Measurements from ENCODE around the gene PIK3R1. TPM values are rescaled to one million over a fixed set of nuclear protein-coding genes. Genes with fewer than 3 reads are reported as not detected.
A peak's percentile ranks its signal among the peaks of the same experiment; 100 is the strongest.

Gene PIK3R1
- total RNA-seq (2014; rRNA removed; shearing (Covaris generic)) = 60.0 and 64.6 TPM in 2 replicates
- polyA plus RNA-seq (2015; cell fraction: cytosol; rRNA removed) = 17.5 and 22.0 TPM in 2 replicates
- polyA plus RNA-seq (2015; cell fraction: nucleus; rRNA removed) = 36.6 and 58.0 TPM in 2 replicates

GRCh38 chr5:68215208-68215897, at the start of gene PIK3R1:
TSS of gene PIK3R1 (plus strand) at chr5:68215756. CDS start at chr5:68226676, 10,920 bp downstream.
- DNase-seq (ENCODE audit: low read depth, low spot score) = peak; percentile 93
- in situ Hi-C loops (cut with HindIII; ENCODE audit: low pct_unique_long_range_greater_than_20kb, low sequenced_read_pairs) = no loop called here

DNA sequence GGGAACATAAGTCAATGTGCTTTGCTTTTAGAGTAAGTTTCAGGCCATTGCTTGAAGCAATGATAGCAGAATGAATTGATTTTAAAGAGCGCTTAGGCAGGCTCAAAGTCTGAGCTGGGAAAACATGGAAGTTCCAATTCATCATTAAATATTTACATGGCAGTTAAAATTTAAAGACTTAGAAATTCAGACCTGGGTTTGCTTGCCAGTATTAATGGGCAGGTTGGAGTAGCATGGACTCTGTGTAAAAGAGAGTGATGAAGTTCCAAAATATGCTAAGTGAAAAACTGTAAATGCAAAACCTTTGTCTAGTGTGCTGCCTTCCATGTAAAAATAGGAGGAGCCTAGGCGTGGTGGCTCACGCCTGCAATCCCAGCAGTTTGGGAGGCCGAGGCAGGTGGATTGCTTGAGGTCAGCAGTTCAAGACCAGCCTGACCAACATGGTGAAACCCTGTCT, 48.3 kb upstream of the PIK3R1 start:
- in situ Hi-C loops (cut with HindIII; ENCODE audit: low pct_unique_long_range_greater_than_20kb, low sequenced_read_pairs) = no loop called here
- DNase-seq (ENCODE audit: low read depth, low spot score) = no peak

DNA sequence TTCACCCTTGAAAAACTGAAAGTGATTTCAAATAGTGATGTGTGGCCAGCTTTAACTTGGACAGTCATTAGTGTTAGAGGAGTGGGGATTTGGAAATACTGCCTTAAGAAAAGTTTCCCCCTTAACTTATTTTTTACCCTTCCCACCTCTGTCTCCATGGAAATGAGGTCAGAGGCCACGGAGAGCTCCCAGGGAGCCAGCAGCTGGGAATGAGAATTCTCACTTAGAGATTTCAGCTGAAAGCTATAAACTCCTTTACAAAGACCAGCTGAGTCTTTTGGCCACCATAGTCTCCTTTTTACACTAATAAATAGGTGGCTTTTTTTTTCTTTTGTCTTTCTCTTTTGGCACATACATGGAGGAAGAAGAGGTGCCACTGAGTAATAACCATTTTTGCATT, 45.7 kb upstream of the PIK3R1 start:
- in situ Hi-C loops (cut with HindIII; ENCODE audit: low pct_unique_long_range_greater_than_20kb, low sequenced_read_pairs) = no loop called here
- DNase-seq (ENCODE audit: low read depth, low spot score) = no peak

DNA sequence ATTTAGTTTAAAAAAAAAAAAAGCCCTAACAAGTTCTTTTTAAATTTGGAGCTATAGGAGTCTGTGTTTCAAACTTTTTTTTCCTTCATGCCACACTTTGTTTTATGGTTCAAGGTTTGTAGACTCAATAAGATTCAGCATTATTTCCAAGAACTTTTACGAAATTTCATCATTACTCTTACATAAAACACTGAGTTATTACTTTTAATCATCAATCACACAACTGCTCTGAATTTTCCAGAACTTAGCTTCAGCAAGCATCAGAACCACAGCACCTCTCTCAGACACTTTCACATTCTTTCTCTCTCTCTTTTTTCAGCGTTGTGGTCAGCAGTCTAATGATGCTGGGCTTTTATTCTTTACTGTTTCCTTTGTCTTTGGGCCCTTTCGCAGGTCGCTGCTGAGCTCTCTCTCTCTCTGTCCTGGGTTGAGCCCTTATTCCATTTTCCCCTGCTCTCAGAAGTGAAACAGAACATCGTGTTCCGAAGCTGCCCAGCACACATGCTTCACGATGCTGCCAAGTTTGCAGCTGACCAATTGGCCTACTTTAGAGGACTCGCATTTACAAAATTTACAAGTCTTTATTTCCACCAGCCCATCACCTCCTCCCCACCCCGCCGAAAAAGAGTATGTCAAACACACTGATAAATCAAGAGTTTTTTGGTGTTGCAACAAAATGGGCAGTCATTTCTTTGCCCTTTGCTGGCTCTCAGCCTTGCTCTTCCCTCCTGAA, 44.6 kb upstream of the PIK3R1 start:
- no peak for DNase-seq (ENCODE audit: low read depth, low spot score)
- in situ Hi-C loops (cut with HindIII; ENCODE audit: low pct_unique_long_range_greater_than_20kb, low sequenced_read_pairs) = no loop called here

DNA sequence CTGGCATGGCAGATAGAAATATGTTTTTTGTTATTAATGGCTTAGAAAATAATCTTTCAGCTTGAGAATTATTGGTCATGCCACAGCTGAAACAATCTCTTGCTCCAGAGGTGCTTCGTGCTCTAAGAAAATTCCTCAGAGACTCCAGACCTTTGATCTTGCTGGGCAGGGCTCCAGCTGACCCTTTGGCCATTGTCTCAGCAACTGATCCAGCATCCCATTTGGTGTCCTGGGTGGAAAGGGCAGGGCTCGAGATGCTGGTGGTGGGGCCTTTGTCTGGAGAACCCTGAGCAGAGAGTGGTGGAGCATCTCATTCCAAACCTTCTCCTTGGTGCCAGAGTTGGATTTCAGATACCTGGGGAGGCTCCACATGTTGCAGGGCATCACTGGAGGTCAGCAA, 43.2 kb upstream of the PIK3R1 start:
- no peak for DNase-seq (ENCODE audit: low read depth, low spot score)
- in situ Hi-C loops (cut with HindIII; ENCODE audit: low pct_unique_long_range_greater_than_20kb, low sequenced_read_pairs) = no loop called here

- no peak for DNase-seq (ENCODE audit: low read depth, low spot score)
- in situ Hi-C loops (cut with HindIII; ENCODE audit: low pct_unique_long_range_greater_than_20kb, low sequenced_read_pairs) = no loop called here
Observed at GRCh38 chr5:68173007-68173406, 42.5 kb upstream of the PIK3R1 start.

DNA sequence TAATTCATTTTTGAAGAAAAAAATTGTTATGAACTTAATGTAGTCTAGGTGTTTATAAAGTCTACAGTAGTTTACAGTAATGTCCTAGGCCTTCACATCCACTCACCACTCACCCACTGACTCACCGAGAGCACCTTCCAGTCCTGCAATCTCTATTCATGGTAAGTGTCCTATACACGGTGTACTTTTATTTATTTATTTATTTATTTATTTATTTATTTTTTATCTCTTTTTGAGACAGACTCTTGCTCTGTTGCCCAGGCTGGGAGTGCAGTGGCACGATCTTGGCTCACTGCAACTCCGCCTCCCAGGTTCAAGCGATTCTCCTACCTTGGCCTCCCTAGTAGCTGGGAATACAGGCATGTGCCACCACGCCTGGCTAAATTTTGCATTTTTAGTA, 39.3 kb upstream of the PIK3R1 start:
- in situ Hi-C loops (cut with HindIII; ENCODE audit: low pct_unique_long_range_greater_than_20kb, low sequenced_read_pairs) = no loop called here
- DNase-seq (ENCODE audit: low read depth, low spot score) = no peak

GRCh38 chr5:68176802-68177479, 38.6 kb upstream of the PIK3R1 start:
- in situ Hi-C loops (cut with HindIII; ENCODE audit: low pct_unique_long_range_greater_than_20kb, low sequenced_read_pairs) = no loop called here
- no peak for DNase-seq (ENCODE audit: low read depth, low spot score)

DNA sequence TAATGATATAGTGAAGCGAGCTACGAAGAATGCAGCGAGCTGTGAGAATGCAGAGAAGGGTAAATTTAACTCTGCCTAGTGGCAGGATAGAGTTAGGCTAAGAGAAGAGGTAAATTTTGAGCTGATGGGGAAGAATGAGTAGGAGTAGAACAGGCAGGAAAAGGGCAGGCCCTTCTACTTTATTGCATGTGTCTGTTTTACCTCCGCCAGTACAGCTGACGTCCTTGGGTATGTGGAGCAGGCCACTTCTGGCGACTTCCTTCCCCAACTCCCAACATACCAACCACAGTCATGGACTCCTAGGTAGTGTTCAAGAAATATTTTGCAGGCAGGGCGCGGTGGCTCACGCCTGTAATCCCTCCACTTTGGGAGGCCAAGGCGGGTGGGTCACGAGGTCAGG, 37.9 kb upstream of the PIK3R1 start:
- in situ Hi-C loops (cut with HindIII; ENCODE audit: low pct_unique_long_range_greater_than_20kb, low sequenced_read_pairs) = no loop called here
- no peak for DNase-seq (ENCODE audit: low read depth, low spot score)

DNA sequence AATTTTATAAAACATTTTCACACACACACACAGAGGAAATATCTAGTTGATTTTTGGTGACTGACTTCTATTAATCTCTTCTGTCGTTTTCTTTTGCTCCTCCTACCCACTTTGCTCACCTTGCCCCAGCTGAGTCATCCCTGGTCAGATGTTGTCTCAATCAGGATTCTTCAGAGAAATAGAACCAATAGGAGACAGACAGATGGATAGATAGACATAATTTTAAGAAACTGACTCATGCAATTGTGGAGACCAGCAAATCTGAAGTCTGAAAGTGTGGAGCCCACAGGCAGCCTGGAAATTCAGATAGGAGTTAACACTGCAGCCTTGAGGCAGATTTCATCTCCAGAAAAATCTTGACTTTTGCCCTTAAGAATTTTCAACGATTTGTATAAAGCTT, 37.0 kb upstream of the PIK3R1 start:
- no peak for DNase-seq (ENCODE audit: low read depth, low spot score)
- in situ Hi-C loops (cut with HindIII; ENCODE audit: low pct_unique_long_range_greater_than_20kb, low sequenced_read_pairs) = no loop called here

GRCh38 chr5:68180121-68181038, 35.2 kb upstream of the PIK3R1 start:
- in situ Hi-C loops (cut with HindIII; ENCODE audit: low pct_unique_long_range_greater_than_20kb, low sequenced_read_pairs) = no loop called here
- no peak for DNase-seq (ENCODE audit: low read depth, low spot score)

GRCh38 chr5:68181039-68181599, 34.4 kb upstream of the PIK3R1 start:
- in situ Hi-C loops (cut with HindIII; ENCODE audit: low pct_unique_long_range_greater_than_20kb, low sequenced_read_pairs) = no loop called here
- no peak for DNase-seq (ENCODE audit: low read depth, low spot score)

DNA sequence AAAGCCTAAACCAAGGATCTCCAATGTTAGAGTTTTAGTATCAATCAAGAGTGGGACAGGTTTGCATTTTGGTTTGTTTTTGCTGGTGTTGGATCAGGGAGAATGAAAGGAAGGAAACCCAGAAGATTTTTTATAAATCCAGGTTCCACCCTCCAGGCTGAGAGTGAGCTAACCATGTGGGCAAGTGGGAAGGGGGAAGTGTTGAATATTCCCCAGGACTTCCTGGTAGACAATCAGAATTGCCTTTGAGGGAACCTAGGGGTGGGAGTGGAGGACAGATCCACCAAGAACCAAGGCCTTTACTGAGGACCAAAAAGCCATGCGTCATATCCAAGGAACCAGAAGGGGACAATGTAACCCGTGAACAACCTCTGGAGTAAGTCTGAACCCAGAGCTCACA, 33.5 kb upstream of the PIK3R1 start:
- DNase-seq (ENCODE audit: low read depth, low spot score) = no peak
- in situ Hi-C loops (cut with HindIII; ENCODE audit: low pct_unique_long_range_greater_than_20kb, low sequenced_read_pairs) = no loop called here

GRCh38 chr5:68182534-68182933, 33.0 kb upstream of the PIK3R1 start:
- in situ Hi-C loops (cut with HindIII; ENCODE audit: low pct_unique_long_range_greater_than_20kb, low sequenced_read_pairs) = no loop called here
- DNase-seq (ENCODE audit: low read depth, low spot score) = no peak

GRCh38 chr5:68187268-68188055, 28.1 kb upstream of the PIK3R1 start:
- in situ Hi-C loops (cut with HindIII; ENCODE audit: low pct_unique_long_range_greater_than_20kb, low sequenced_read_pairs) = no loop called here

DNA sequence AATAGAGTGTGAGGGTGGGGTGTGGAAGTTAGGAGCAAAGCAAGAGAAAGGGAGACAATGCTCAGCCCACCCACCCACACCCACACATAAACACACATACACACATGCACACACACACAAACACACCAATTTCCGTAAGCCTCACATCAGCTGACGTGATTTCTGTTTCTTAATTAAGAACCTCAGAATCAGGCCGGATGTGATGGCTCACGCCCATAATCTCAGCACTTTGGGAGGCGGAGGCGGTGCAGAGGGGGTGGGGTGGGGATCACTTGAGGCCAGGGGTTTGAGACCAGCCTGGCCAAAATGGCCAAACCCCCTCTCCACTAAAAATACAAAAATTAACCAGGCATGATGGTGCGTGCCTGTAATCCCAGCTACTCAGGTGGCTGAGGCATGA, 26.4 kb upstream of the PIK3R1 start:
- in situ Hi-C loops (cut with HindIII; ENCODE audit: low pct_unique_long_range_greater_than_20kb, low sequenced_read_pairs) = no loop called here
- DNase-seq (ENCODE audit: low read depth, low spot score) = no peak

More at GRCh38 chr5:68187268-68188055, 28.1 kb upstream of the PIK3R1 start:
- no peak for DNase-seq (ENCODE audit: low read depth, low spot score)
